ENCODE results near the gene TAGLN2.

Gene TAGLN2

DNA sequence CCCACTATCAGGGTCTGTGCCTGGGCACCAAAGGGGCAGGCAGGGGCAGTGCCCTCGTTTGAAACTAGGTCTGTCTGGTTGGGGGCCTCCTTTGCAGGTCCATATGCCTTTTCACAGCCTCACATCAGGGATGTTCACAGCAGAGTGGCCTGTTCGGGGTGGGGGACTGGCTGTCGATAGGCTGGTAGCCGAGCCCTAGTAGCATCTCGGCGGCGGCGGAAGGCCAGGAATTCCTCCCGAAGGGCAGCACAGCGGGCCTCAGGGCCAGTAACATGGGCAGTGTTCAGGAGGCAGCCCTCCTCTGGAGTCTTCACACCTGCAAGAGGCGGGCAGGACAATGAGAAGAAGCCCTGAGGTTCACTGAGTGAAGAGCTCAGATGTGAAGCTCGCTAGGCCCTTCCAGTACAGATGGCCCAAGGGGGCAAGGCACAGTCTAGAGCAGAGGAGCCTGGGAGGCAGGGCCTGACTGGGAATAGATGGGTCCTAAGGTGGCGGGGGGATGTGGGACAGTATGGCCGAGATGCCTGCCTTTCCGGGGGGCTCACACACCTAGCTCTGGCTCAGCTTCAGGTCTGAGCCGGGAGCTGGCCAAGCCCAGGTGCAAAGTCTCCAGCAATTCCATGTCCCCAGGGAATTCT is 2.0 kb upstream of the TAGLN2 start:
- in situ Hi-C loops (cut with HindIII; ENCODE audit: low pct_ligation_motif_present, low pct_unique_long_range_greater_than_20kb, low sequenced_read_pairs) = no loop called here
- no peak for DNase-seq

DNA sequence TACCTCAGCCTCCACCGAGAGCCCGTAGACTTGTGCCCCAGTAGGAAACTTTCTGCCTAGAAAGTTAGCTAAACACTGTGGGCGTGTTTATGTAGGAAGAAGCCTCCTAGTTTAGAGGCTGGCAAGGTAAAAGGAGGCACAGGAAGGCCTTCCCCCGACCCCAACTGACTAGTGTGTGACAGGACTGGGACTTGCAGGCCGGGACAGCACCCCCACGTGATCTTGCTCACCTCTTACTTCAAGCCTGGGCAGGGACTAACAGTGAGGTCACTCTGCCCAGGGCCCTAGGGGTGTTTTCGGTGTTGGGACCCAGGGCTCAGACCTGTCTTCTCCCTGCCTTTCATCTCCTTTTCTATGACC is 392 bp upstream of the TAGLN2 start:
- in situ Hi-C loops (cut with HindIII; ENCODE audit: low pct_ligation_motif_present, low pct_unique_long_range_greater_than_20kb, low sequenced_read_pairs) = no loop called here
- no peak for DNase-seq

GRCh38 chr1:159924025-159924790 is 1.1 kb downstream of the TAGLN2 start:
- peak; percentile 92 for DNase-seq
- in situ Hi-C loops (cut with HindIII; ENCODE audit: low pct_ligation_motif_present, low pct_unique_long_range_greater_than_20kb, low sequenced_read_pairs) = no loop called here

DNA sequence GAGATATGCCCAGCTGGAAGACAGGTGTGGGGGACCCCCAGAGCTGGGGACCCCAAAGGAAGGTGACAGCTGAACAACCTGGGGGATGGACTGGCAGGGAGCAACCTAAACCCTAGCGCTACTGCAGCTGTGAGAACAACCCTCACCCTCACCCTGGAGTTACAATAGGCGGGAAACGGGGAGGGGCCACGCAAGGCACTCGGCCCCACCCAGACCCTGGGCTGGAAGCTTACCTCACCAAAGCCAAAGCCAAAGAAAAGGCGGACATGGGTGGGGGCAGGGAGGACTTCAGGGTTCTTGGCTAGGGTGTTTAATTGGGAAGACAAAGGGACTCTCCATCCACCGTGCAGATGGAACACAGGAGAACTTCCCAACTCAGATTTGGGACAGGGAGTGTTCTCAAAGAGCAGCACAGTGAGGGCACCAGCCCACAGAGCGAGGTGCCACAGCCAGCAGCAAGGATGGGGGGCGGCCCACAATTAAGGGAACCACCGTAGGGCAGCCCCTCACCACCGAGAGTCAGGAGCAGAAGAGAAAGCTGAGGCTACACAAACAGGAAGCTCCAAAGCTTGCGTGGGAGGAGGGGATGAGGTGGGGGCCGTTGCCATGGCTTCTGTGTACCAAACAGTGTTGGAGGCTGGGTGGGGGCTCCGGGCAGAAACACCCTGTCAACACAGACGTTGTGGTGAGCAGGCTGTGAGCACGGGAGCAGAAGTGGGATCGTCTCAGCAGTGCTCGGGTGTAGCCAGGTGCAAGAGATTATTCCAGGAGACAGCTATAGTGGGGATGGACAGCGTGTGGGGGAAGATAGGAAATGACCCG is 1.9 kb downstream of the TAGLN2 start:
- in situ Hi-C loops (cut with HindIII; ENCODE audit: low pct_ligation_motif_present, low pct_unique_long_range_greater_than_20kb, low sequenced_read_pairs) = no loop called here
- DNase-seq = peak; percentile 80

GRCh38 chr1:159922511-159923202 is 2.6 kb downstream of the TAGLN2 start:
- in situ Hi-C loops (cut with HindIII; ENCODE audit: low pct_ligation_motif_present, low pct_unique_long_range_greater_than_20kb, low sequenced_read_pairs) = no loop called here
- DNase-seq = no peak

- in situ Hi-C loops (cut with HindIII; ENCODE audit: low pct_ligation_motif_present, low pct_unique_long_range_greater_than_20kb, low sequenced_read_pairs) = no loop called here
- DNase-seq = no peak
Measured at GRCh38 chr1:159921700-159922504, 3.4 kb downstream of the TAGLN2 start.

DNA sequence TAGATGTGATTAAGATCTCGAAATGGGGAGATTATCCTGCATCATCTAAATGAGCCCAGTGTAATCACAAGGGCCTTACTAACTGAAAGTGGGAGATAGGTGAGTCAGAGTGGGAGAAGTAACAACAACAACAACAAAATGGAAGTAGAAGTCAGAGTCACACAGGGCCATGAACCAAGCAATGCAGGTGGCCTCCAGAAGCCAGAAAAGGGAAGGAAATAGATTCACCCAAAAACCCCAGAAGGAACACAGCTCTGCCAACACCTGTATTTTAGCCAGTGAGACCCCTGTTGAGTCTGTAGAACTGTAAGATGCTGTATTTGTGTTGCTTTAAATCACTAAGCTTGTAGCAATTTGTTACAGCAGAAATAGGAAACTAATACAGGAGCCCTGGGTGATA is 4.1 kb downstream of the TAGLN2 start:
- in situ Hi-C loops (cut with HindIII; ENCODE audit: low pct_ligation_motif_present, low pct_unique_long_range_greater_than_20kb, low sequenced_read_pairs) = no loop called here
- no peak for DNase-seq

- in situ Hi-C loops (cut with HindIII; ENCODE audit: low pct_ligation_motif_present, low pct_unique_long_range_greater_than_20kb, low sequenced_read_pairs) = no loop called here
- no peak for DNase-seq
Measured at GRCh38 chr1:159920651-159921050, 4.7 kb downstream of the TAGLN2 start.

GRCh38 chr1:159920202-159920601 is 5.1 kb downstream of the TAGLN2 start:
- in situ Hi-C loops (cut with HindIII; ENCODE audit: low pct_ligation_motif_present, low pct_unique_long_range_greater_than_20kb, low sequenced_read_pairs) = no loop called here
- DNase-seq = no peak

DNA sequence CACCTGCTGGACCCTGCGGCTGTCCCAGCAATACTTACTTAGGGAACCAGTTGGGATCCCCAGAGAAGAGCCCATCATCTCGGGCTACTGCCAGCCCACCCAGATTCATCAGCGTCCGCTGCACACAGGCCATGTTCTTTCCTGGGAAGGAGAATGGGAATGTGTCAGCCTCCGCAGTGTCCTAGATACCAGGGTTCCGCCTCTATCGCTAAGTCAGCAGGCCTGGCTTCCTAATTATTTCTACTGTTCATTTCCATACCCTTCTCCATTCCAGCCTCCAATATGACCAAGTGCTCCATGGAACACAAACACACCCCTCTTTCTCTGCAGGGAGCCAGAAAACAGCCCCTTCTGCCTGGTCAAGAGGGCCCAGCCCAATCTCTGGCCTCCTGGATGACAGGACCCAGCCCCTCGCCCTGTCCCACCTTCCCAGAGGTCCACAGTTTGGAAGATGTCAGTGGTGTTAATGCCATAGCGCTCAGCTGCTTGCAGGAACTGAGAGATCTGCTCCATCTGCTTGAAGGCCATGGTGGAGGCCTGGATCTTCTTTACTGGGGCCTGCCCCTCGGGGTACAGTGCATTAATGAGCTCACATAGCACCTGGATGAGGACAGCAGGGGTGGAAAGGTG is 6.0 kb downstream of the TAGLN2 start:
- DNase-seq = no peak
- in situ Hi-C loops (cut with HindIII; ENCODE audit: low pct_ligation_motif_present, low pct_unique_long_range_greater_than_20kb, low sequenced_read_pairs) = no loop called here

DNA sequence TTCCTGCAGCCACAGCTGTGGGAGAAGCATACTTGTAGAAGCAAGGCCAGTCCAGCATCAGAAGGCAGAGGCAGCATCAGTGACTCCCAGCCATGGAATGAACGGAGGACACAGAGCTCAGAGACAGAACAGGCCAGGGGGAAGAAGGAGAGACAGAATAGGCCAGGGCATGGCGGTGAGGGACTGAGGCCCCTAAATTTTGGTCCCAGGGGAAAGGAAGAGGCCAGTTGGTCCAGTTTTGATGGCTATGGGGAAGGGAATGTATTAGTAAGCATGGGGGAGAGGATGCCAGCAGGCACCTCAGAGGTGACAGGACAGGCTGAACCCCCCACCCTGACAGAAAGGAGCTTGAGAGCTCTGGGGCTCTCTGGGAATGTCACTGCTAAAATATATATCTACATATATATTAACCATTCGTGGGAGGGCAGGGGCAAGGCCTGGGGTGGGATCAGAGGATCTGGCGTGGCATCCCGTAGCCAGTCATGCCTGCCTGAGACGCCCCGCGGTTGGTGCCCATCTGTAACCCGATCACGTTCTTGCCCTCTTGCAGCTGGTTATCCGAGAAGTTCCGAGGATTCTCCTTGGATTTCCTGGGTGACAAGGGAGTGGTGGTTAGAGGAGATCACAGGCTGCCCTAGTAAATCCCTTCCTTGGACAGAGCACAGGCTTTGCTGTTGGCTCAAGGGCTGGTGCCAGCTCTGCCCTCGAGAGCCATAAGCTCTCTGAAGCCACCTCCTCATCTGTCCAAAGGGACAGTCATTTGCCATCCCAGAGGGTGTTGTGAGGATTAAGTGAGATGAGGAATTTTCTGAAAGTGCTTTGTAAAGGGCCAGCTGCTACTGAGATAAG is 6.7 kb downstream of the TAGLN2 start:
- in situ Hi-C loops (cut with HindIII; ENCODE audit: low pct_ligation_motif_present, low pct_unique_long_range_greater_than_20kb, low sequenced_read_pairs) = no loop called here
- DNase-seq = no peak

- in situ Hi-C loops (cut with HindIII; ENCODE audit: low pct_ligation_motif_present, low pct_unique_long_range_greater_than_20kb, low sequenced_read_pairs) = no loop called here
- no peak for DNase-seq
Measured at GRCh38 chr1:159917533-159918351, 7.6 kb downstream of the TAGLN2 start.

DNA sequence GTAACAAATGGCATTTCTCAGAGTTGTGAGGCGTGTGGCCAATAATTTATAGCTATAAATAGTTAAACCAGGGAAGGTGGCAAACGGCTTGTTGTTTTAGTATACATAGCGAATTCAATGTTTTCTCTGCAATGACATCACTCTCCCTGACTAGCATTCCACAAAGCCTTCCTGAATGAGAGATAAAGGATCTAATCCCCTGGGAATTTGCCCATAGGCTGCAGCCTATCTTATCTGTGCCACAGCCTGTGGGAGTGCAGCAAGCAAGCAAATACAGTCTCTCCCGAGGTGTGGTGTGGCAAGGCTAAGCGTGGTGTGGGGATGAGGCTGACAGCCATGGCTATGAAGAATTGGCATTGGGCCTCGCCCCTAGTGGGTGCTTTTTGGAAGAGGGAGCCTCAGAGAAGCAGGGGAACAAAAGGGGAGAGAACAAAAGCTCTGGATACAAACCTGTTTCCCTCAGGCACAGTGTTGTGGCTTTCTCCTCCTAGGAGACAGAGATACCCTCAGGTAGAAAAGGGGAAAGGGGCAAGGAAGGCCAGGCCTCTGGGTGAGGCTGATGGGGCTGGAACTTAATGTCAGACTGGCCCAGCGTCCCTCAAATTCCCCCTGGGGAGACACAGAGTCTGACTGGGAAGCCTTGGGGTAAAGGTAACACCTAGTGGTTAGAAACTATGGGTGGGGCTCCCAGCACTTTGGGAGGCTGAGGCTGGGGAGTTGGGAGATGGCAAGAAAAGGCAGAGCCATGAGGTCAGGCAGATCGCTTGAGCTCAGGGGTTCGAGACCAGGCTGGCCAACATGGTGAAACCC is 8.9 kb downstream of the TAGLN2 start:
- DNase-seq = peak; percentile 79
- in situ Hi-C loops (cut with HindIII; ENCODE audit: low pct_ligation_motif_present, low pct_unique_long_range_greater_than_20kb, low sequenced_read_pairs) = no loop called here

DNA sequence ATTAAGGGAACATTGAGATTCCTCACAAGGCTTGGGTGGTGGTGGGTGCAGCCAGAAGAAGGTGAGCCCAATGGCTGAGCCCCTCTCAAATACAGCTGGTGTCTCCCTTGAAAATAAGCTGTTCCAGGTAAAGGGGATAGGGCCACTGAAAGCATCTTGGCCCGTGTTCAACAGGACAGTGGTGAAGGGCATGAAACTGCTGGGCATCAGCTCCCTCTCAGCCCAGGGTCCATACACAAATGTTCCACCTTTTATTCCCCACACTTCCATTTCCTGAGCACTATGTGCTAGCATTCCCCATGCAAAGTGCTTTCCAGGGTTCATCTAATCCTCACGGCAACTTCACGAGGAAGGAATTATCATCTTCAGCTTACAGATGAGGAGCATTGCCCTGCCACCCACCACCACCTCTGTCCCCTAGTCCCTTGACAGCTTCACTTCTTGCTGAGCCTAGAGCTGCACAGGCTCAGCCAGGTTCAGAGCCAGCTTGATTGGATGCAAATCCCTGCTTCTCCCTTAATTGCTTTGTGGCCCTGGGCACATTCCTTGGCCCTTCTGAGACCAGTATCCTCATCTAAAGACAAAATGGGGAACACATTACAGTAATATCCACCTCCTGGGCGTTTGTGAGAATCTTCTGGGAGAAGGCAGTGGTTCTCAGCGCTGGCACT is 9.6 kb downstream of the TAGLN2 start:
- in situ Hi-C loops (cut with HindIII; ENCODE audit: low pct_ligation_motif_present, low pct_unique_long_range_greater_than_20kb, low sequenced_read_pairs) = no loop called here
- DNase-seq = no peak

All from ACHN (cell line).